Activated CD4-positive, alpha-beta T cell treated with anti-CD3 and anti-CD28 coated beads, Interleukin-2, amount 50 U/mL, for 4 hours (primary cell): ENCODE results near the gene LRRK1.

Source experiments
- DNase-seq, 2 experiments: peaks; one replicate each; pipeline ENCODE4 v3.0.0-alpha.2; 2020

Gene LRRK1

GRCh38 chr15:101027273-101027901 is 108.2 kb downstream of the LRRK1 start:
- DNase-seq = no peak

GRCh38 chr15:101027920-101028319 is 108.8 kb downstream of the LRRK1 start:
- DNase-seq = no peak

- no peak for DNase-seq
Observed at GRCh38 chr15:101028321-101028720, 109.2 kb downstream of the LRRK1 start.

- DNase-seq = no peak
Observed at GRCh38 chr15:101028772-101029438, 109.7 kb downstream of the LRRK1 start.

GRCh38 chr15:101029971-101030661 is 111.0 kb downstream of the LRRK1 start:
- DNase-seq = no peak

GRCh38 chr15:101031213-101031612 is 112.1 kb downstream of the LRRK1 start:
- no peak for DNase-seq

GRCh38 chr15:101033801-101034200 is 114.6 kb downstream of the LRRK1 start:
- DNase-seq = no peak

- no peak for DNase-seq
Observed at GRCh38 chr15:101035611-101036010, 116.5 kb downstream of the LRRK1 start.

- no peak for DNase-seq
Observed at GRCh38 chr15:101036189-101036588, 117.0 kb downstream of the LRRK1 start.

GRCh38 chr15:101037090-101037830 is 118.1 kb downstream of the LRRK1 start:
- DNase-seq = no peak

- DNase-seq = no peak
Observed at GRCh38 chr15:101038327-101039003, 119.3 kb downstream of the LRRK1 start.

- no peak for DNase-seq
Observed at GRCh38 chr15:101039461-101039860, 120.3 kb downstream of the LRRK1 start.

GRCh38 chr15:101042320-101042719 is 123.2 kb downstream of the LRRK1 start:
- no peak for DNase-seq

- no peak for DNase-seq
Observed at GRCh38 chr15:101043011-101043410, 123.9 kb downstream of the LRRK1 start.

- DNase-seq = no peak
Observed at GRCh38 chr15:101043911-101044624, 124.9 kb downstream of the LRRK1 start.

- no peak for DNase-seq
Observed at GRCh38 chr15:101044625-101045235, 125.6 kb downstream of the LRRK1 start.

GRCh38 chr15:101045236-101045646 is 126.1 kb downstream of the LRRK1 start:
- no peak for DNase-seq

GRCh38 chr15:101045835-101046691 is 126.9 kb downstream of the LRRK1 start:
- no peak for DNase-seq

- no peak for DNase-seq
Observed at GRCh38 chr15:101046826-101047225, 127.7 kb downstream of the LRRK1 start.

- DNase-seq = no peak
Observed at GRCh38 chr15:101047301-101047781, 128.2 kb downstream of the LRRK1 start.

- DNase-seq = no peak
Observed at GRCh38 chr15:101048176-101048575, 129.0 kb downstream of the LRRK1 start.
